ENCODE measurements around the gene EPGN. TPM values are rescaled to one million over a fixed set of nuclear protein-coding genes. Genes with fewer than 3 reads are reported as not detected.

Gene EPGN
- total RNA-seq, 4 donors from 2014 or later = not detected

GRCh38 chr4:74320559-74321118 is 12.4 kb downstream of the EPGN start:
- intact Hi-C loops (cut with DNase I; ENCODE audit: low total_unique reads) (no loop called here), in situ Hi-C loops (cut with MboI; ENCODE audit: low sequenced_read_pairs in 4 of 4) (loop anchor here in 1 of 4 donors (25.0 kb wide), 1 partner anchor 133 kb away; no protein-coding TSS in a partner anchor)
- no peak for ATAC-seq

GRCh38 chr4:74322301-74322700 is 14.0 kb downstream of the EPGN start:
- no peak for TF ChIP-seq CTCF (IDR thresholded peaks at IDR 0.05 in 4 of 5, conservative IDR thresholded peaks at IDR 0.05 in 1 of 5)
- no peak for TF ChIP-seq POLR2A (IDR thresholded peaks at IDR 0.05)
- Histone ChIP-seq H3K9me3 (no peaks in the 10 kb centered on the region), H3K27me3 (no peaks in the 10 kb centered on the region), H3K36me3 (no peaks in the 10 kb centered on the region), H3K4me1 (no peaks in the 10 kb centered on the region), H3K27ac (no peak overlapping the region), H3K4me3 (no peak overlapping the region)
- in situ Hi-C loops (cut with MboI; ENCODE audit: low sequenced_read_pairs in 4 of 4) = loop anchor here in 1 of 4 donors (25.0 kb wide), 1 partner anchor 135 kb away; no protein-coding TSS in a partner anchor
- no peak for ATAC-seq
- intact Hi-C loops (cut with DNase I; ENCODE audit: low total_unique reads) = no loop called here
- no peak for DNase-seq

More at GRCh38 chr4:74320559-74321118, 12.4 kb downstream of the EPGN start:
- Histone ChIP-seq H3K4me3 (no peak overlapping the region), H3K9me3 (no peaks in the 10 kb centered on the region), H3K36me3 (no peaks in the 10 kb centered on the region), H3K4me1 (no peaks in the 10 kb centered on the region), H3K27me3 (no peaks in the 10 kb centered on the region), H3K27ac (no peak overlapping the region)
- TF ChIP-seq CTCF (IDR thresholded peaks at IDR 0.05 in 4 of 5, conservative IDR thresholded peaks at IDR 0.05 in 1 of 5) = no peak
- TF ChIP-seq POLR2A (IDR thresholded peaks at IDR 0.05) = no peak
- no peak for DNase-seq

GRCh38 chr4:74323663-74324062 is 15.4 kb downstream of the EPGN start:
- Histone ChIP-seq H3K4me3 (no peak overlapping the region), H3K9me3 (no peaks in the 10 kb centered on the region), H3K4me1 (no peaks in the 10 kb centered on the region), H3K27me3 (no peaks in the 10 kb centered on the region), H3K27ac (no peak overlapping the region), H3K36me3 (no peaks in the 10 kb centered on the region)
- ATAC-seq (no peak), DNase-seq (no peak)
- intact Hi-C loops (cut with DNase I; ENCODE audit: low total_unique reads) = no loop called here
- TF ChIP-seq POLR2A (IDR thresholded peaks at IDR 0.05) = no peak
- no peak for TF ChIP-seq CTCF (IDR thresholded peaks at IDR 0.05 in 4 of 5, conservative IDR thresholded peaks at IDR 0.05 in 1 of 5)
- in situ Hi-C loops (cut with MboI; ENCODE audit: low sequenced_read_pairs in 4 of 4) = loop anchor here in 1 of 4 donors (25.0 kb wide), 1 partner anchor 136 kb away; no protein-coding TSS in a partner anchor

GRCh38 chr4:74324262-74324661 is 16.0 kb downstream of the EPGN start:
- Histone ChIP-seq H3K9me3 (no peaks in the 10 kb centered on the region), H3K27ac (no peak overlapping the region), H3K27me3 (no peaks in the 10 kb centered on the region), H3K36me3 (no peaks in the 10 kb centered on the region), H3K4me1 (no peaks in the 10 kb centered on the region), H3K4me3 (no peak overlapping the region)
- TF ChIP-seq POLR2A (IDR thresholded peaks at IDR 0.05) (no peak), CTCF (IDR thresholded peaks at IDR 0.05 in 4 of 5, conservative IDR thresholded peaks at IDR 0.05 in 1 of 5) (no peak)
- ATAC-seq (no peak), DNase-seq (no peak)
- in situ Hi-C loops (cut with MboI; ENCODE audit: low sequenced_read_pairs in 4 of 4) = loop anchor here in 1 of 4 donors (25.0 kb wide), 1 partner anchor 137 kb away; no protein-coding TSS in a partner anchor
- intact Hi-C loops (cut with DNase I; ENCODE audit: low total_unique reads) = no loop called here

GRCh38 chr4:74325886-74326285 is 17.6 kb downstream of the EPGN start:
- intact Hi-C loops (cut with DNase I; ENCODE audit: low total_unique reads) (no loop called here), in situ Hi-C loops (cut with MboI; ENCODE audit: low sequenced_read_pairs in 4 of 4) (no loop called here)
- DNase-seq = no peak

More at GRCh38 chr4:74325886-74326285, 17.6 kb downstream of the EPGN start:
- Histone ChIP-seq H3K27ac (no peak overlapping the region), H3K27me3 (no peaks in the 10 kb centered on the region), H3K9me3 (no peaks in the 10 kb centered on the region), H3K36me3 (no peaks in the 10 kb centered on the region), H3K4me1 (no peaks in the 10 kb centered on the region), H3K4me3 (no peak overlapping the region)
- TF ChIP-seq CTCF (IDR thresholded peaks at IDR 0.05 in 4 of 5, conservative IDR thresholded peaks at IDR 0.05 in 1 of 5) (no peak), POLR2A (IDR thresholded peaks at IDR 0.05) (no peak)
- no peak for ATAC-seq

Data from gastrocnemius medialis (tissue), 4 donors.